Stimulated activated CD8-positive, alpha-beta memory T cell treated with anti-CD3 and anti-CD28 coated beads, Interleukin-12 subunit alpha, Interleukin-12 subunit beta, amount 100 ng/mL, for 4 hours (primary cell): Measurements from ENCODE around the gene RRP9.

Source experiments
- DNase-seq: peaks from one replicate; pipeline ENCODE4 v3.0.0-alpha.2; 2020; ENCODE audit warnings: low read depth

The RRP9 gene

DNA sequence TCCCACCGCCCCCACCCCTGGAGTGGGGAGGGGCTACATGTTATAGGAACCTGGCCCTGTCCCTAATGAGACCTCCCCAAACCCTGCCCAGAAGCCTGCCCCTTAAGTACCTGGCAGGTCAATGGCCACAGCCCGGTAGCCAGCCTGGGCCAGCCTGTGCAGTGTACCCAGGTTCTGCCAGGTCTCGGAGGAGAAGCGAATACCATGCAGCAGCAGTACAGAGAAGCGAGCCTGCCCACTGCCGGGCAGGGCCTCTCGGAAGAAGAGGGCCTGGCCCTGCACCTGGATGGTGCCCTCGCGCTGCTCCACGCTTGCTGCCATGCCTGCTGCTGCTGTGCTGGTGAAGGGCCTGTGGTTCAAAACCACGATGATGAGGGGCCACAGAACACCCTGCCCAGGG, 29.6 kb upstream of the RRP9 start:
- no peak for DNase-seq

DNA sequence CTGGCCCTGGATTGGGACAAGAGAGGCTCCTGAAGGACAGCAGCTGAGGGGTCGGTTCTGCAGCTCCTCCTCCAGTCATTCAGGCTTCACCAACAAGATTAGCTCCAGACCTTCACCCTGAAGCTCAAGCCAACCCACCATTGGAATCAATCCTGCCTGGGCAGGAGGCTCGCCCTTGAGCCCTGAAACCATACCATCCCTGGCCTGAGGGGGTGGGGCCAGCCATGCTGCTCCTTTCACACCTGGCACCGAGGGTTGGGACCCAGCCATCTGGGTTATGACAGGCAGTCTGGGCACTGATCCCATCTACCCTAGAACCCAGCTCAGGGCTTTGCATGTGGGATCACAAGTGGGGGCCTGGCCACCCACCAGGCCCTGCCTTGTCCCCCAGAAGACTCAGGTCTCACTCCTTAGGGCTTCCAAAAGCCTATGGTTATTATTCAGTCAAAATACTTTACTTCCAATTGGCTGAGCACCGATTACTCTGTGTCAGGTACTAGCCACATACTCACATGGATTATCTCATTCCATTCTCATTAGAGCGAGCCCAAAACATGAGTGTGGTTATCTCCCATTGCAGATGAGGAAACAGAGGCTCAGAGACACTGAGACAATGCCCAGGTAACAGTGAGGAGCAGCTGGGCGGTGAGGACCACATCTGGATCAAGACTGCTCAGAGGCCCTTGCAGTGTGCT, 29.0 kb upstream of the RRP9 start:
- no peak for DNase-seq

DNA sequence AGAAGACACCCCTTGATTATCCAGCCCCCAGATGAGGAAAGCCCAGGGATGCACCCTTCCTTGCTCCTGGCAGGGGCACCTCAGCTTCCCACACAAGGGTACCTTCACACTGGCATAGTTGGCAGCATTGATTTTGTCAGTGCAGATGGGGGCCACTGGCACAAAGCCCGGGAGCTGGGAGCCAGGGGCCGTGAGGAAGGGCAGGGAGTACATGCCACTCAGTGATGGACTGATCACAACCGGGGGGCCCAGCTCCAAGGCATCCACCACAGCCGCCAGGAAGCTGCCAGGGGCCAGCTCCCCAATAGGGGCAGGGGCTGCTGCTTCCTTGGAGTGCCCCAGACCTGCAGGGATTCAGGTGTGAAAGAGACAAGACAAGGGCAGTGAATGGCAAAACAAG, 28.1 kb upstream of the RRP9 start:
- no peak for DNase-seq

DNA sequence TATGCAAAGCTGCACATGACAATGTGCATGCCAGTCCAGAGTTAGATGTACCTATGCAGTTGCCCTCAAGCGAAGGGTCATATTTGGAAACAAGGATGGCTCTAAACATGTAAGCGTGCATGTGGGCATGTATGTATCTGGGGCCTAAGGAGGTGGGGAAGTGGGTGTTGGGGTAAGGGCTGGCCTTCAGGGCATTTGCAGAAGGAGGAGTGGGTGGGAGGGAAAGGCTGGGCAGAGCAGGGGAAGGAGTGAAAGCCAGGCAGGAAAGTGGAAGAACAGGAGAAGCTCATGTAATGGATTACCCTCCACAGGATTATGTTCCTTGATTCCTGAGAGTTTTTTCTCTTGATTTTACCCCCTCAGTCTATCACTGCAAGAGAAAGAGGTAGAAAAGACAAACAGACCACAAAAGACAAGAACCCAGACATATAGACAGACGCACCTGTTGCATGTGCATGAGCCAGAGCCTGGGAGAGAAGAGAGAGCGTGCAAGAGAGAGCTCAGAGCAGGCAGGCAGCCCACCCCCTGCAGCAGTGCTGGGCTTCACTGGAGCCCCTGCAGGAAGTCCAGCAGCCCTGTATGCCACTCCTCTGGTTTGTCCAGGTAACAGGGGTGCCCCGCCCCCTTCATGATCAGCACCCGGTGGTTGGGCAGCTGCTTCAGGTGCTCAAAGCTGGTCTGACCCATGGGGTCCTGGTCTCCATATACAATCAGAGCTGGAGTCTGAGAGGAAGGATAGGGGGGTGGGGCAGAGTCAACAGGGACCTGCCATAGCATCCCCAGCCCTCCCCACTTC, 27.4 kb upstream of the RRP9 start:
- DNase-seq: no peak

DNA sequence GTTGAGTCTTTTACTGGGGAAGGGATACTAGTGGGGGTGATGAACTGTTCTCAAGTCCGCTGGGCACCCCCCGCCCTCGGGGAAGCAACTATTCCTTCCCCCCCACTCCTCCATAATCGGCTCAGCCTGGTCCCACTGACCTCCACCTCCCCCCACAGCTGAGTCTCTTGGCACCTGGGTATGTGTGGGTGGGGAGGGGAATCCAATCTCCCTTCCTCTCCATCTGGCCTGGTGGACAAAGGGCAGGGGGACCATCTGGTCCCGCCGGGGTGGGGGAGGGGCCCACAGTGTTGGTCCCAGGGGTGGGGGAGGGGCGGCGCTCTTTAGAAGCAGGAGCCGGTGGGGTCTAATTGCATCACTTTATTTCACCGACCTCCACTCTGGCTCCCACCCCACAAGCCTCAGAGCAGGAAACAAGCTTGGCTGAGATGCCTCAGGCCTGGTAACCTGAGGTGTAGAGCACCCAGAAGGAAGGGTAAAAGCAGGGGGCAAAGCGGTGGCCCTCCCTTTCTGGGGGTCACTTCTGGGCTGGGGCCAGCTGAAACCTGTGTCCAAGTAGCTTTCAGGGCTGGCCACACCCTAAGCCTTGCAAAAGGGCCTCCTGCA, 26.6 kb upstream of the RRP9 start:
- no peak for DNase-seq

DNA sequence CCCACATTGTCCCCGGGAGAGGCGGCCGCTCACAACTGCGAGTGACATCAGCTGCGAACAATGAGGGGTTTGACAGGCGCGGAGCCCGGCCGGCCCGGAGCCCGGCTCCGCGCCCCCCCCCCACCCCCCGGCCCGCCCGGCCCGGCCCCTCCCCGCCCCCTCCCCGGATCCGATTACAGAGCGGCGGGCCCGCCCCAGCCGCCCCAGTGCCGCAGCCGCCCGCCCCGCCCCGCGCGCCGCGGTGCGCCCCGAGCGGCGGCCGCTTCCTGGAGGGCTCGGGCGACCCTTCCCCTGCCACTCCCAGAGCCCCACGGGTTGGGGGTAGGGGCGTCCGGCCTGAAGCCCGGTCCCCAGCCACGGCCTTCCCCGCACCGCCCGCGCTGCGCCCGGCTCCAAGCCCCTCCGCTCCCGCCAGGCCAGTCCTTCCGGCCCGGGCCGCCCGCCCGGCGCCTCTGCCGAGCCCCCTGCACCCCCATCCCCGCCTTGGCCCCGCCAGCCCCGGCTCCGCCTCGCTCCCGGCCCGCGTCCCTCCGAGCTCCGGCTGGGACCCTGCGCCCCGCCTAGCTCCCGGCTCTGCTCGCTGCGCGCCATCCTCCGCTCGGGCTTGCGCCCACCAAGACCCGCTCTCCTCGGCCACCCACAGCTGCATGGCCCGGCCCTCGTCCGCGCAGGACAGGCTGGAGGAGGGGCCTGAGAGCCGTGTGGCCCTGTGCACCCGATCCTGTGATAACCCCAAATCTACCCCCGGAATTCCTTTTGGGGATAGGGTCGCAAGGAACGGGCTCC, 25.9 kb upstream of the RRP9 start, which contains the start of gene PCBP4:
Gene PCBP4 (minus strand): TSS at position 71 of the 786 bp plus-strand sequence. CDS start 6,214 bp downstream, outside the sequence.
- DNase-seq: no peak

DNA sequence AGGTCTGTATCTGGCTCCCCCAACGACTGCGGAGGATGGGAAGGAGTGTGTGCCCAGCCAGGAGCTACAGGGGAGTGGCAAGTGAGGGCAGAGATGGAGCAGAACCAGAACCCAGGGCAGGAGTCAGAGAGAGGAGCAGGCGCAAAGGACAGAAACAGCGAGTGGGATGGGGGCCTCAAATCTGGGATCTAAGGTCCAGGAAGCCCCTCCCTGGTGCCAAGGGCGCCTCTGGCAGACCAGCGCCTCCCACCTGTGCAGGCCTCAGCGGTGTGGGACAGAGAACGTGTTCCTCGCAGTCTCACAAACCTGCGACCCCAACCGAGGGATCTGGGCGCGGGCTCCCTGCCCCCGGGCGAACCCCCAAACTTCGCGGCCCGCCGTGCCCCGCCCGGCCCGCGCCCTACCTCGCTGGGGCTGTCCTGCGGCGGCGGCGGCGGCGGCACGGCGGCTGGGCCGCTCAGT, 25.2 kb upstream of the RRP9 start:
- no peak for DNase-seq

DNA sequence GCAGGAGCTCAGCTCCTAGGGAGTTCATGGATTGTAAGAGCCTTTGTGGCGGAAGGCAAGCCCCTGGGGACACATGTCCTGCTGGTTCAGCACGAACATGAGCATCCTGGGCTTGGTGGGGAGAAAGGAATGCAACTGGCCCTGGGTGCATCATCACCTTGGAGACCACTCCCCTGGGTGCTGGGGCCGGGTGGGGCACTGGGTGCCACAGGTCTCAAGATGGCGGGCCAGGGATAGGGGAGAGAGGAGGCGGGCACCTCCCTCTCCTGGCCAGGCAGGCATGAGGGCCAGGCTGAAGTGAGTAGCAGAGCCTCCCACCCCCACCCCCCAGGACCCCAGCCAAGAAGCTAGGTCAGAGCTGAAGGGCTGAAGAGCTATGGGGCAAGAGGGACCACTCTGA, 24.8 kb upstream of the RRP9 start:
- DNase-seq: no peak

DNA sequence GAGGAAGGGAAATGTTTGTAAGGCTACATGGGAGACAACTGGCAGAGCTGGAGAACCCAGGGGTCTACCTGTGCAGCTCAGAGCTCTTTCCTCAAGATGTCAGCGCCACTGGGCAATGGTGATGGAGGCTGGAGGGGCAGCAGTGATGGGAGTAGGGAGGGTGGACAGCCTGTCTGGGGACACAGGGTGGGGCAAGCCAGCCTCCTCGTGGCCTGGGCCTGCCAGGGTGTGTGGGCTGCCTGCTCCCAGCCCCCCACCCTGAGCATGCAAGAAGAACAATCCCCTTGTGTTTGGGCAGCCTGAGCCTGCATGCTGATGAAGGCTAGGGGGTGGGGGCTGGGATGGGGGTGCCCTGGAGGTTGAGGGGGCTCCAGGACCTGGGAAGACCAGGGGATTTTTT, 24.3 kb upstream of the RRP9 start:
- DNase-seq: no peak

DNA sequence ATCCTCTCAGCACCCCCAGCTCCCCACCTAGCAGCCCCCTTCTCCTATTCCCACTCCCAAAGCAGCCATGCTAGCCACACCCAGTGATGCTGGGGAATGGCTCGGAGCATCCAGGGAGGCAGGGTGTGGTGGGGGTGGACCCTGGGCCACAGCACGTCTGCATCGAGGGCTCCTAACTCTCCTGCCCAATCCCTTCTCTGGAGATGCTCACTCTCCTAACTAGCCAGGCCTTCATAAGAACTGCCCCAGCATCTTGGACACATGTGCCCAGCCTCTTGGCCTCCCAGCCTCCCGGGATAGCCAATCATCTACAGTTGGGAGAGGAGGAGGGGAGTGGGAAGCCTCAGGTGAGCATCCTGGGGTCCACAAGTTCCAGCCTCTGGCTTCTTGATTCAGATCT, 22.8 kb upstream of the RRP9 start:
- DNase-seq: no peak

DNA sequence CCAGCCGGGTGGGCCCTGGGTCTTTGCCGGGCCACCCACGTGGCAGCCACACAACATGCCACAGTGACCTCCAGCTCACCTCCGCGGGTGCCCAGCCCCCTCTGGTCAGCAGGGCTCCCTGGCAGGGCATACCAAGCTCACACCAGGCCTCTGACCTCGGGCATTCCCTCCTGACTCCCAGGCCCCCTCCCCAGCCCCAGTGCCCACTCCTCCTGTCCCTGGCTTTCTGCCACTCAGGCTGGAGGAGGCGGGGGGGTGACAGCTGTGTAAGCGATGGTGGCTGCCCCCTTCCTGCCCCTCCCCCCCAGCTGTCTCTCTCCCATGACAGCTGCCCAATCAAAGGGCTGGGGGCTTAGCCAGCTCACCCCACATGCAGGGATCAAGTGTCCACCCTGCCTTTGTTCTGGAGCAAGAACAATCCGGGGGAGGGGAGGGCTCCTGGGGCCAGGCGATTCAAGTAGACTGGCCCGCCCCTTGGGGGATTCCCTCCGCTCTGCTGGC, 22.3 kb upstream of the RRP9 start:
- DNase-seq: no peak

DNA sequence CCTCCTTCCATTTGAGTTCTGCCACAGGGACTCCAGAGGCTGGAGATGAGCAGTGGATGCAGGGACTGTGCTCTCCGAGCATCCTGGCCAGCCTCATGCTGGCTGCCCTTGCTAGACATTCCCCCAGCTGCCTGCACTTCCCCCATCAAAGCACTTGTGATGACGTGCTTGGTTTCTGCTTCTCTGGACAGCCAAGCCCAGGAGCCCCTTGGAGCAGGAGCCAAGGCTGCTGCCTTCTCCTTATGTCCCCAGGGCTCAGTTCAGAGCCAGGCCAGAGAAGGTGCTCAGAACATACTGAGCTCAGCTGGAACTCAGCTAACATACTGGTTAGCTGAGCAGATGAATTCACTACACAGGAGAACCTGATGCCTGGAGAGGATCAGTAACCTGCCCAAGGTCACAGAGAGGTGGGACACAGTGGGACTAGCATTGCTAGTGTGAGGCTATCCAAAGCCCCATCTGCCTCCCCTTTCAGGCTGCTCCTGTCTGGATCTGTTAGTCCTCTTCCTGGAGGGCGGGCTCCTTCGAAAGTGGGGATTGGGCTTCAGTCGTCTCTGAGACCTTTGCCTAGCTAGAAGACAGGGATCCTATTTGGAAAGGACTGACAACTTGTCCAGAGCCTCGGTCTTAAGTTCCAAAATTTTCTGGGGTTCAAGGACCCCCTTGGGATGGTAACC, 21.3 kb upstream of the RRP9 start:
- no peak for DNase-seq

DNA sequence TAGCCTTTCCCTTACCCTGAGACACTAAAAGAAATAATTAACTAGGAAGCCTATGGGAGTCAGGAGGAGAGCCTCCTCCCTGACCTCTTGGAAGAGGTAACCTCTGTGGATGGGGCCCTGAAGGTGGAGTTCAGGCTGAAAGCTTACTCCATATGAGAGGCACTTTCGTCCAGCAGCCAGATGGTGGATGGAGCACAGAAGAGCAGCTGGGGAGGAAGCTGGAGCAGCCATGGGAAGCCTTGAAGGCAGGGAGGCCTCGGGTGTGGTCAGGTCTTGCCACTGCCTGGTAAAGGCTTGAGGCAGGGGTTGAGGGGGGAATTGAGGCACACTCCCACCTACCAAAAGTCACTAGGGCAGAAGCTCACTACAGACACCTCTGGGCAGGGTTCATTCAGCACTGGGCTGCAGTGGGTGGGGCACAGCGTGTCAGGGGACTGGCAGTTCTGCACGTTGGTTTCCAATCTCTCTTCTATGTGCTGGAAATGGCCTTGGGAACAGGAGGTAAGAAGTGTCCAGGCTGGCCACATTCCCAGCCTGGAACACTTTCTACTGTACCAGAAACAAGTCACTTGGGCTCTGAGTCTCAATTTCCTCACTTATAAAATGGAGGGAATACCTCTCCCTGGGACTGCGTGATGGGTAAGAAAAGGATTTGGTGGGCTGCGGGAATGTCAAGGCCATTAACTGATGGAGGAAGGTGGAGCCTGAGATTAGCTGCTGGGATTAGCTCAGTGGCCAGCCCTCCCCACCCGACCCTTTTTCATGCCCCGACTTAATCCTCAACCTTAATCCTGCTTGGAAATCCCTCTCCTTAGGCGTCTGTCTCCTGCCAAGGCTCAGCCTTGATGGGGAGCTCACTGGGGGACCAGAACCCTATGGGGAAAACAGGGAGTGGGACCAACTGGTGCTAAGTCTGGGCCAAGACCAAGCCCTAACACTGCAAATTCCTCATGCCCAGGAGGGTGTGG, 20.2 kb upstream of the RRP9 start:
- no peak for DNase-seq

DNA sequence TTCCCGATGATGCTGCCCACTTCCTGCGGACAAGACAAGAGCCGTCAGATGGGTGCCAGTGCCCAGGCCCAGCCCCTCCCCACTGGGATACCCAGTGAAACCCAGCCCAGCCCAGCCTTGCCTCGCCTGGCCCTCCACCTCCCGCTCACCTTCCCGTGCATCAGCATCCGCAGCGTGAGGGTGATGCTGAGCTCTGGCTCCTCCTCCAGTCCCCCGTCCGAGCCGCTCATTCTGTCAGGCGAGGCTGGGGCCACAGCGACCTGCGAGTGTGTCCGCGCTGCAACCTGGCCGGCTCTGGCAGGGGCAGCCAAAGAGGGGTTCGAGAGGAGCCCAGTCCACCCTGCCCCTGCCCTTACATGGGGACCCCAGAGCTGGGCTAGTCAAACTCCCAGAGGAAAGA, 19.3 kb upstream of the RRP9 start:
- no peak for DNase-seq

DNA sequence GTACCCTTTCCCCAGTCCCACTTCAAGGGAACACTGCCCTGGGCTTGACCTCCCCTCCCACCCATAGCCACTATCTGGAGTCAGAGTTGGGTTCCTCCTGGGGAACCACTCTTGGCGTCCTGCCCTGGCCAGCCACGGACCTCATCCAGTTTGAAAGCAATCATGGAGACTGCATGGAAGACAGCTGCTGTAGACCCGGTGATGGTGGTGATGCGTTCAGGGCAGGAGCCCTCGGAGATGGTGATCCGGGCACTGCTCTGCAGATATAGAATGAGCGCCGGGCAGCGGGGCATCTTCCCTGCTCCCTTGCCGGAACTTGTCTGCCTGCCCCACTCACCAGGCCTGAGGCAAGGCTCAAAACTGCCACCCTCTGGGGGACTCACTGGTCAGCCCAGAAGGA, 18.7 kb upstream of the RRP9 start:
- no peak for DNase-seq

DNA sequence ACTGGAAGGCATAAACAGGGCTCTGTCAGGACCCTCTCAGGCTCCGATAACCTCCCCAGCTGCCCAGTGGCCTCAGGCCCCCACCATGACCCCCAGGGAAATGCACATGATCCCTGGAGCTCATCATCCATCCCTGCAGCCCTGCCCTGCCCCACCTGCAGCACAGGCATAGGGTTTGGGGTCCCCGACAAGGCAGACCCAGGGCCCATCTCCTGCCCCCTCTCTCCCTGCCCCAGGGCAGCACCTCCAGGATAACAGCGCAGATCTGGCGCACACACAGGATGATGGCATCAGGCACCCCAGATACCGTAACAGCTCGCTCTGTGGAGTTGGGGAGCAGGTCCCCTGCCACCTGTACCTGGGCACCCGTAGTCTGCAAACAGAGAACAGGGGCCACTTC, 17.9 kb upstream of the RRP9 start:
- no peak for DNase-seq

DNA sequence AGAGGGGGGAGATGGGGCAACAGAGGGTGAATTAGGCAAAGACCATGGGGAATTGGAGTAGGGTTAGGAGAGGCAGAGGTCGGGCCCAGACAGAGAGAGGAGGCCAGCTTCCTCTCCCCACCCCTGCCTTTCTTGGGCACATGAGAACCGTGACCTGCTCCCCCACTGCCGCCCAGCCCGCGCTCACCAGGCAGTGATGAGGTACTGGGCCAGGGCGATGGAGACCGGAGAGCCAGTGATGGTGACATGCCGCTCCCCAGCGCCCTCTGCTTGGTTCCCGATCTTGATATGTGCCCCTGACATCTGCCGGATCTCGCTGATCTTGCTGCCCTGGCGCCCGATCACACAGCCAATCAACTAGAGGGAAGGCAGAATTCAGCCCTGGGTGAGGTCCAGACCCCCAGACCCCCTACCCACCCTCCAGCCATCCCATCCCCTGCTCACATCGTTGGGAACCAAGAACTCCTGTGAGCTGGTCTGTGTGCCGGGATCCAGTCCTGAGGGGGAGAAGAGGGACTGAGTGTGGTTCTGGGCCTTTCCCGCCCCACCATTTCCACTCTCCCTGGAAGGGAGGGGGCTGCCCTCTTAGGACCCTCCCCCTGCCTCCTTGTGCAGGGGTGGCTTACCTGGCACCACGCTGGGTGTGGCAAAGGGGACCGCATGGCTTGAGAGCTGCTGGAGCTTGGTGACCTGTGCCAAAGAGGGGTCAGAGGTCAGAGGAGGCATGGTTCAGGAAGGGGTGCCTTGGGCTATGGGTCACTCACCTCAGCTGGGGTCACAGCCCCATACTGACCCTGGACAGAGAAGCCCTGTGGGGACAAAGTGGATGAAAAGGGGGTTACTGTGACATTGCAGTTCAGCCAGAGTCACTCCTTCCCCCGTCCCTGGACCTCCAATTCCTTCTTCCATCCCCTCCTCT, 17.2 kb upstream of the RRP9 start:
- no peak for DNase-seq

DNA sequence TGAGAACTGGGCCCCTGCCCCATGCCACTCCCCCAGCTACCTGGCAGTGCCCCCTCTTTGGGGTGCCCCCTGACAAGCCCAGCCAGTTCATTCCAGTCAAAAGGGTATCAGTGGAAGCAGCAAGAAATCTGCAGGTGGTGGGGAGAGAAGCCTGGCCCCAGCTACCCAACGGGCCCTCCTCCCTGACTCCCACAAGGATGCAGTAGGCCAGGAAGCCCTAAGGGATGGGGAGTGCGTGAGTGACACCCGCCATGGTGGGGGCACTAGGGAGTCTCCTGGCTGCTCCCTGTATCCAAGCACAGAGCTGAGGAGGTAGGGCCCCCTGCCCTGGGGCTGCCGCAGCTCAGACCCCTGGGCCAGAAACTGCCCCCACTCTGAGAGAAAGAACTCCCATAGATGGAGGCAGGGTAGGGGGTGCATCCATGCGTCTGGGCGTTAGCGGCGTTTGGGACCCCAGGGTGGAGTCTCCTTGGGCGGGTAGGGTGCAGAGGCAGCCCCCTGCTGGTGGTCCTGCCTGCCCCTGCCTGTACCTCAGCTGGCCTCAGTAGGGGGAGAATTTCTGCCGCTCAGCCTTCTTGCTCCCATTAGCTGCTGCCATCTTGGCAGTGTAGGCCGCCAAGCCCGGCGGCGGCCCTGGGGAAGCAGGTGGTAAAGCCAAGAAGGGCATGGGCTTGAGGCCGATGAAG, 16.0 kb upstream of the RRP9 start:
- no peak for DNase-seq
